OCI-LY1 (cell line): ENCODE measurements around the gene FAM53A.

Source experiments
- H2AFZ ChIP-seq: fragments of 200-600 bp; sonication (generic), shearing (Covaris generic); 2 replicates; pipeline ENCODE4 v1.6.0; 2014; ENCODE audit warnings: antibody characterized with exemption, mild to moderate bottlenecking, low read length
- H3F3A ChIP-seq: fragments of 200-600 bp; sonication (generic), shearing (Covaris generic); 2 replicates; pipeline ENCODE4 v1.6.0; 2014; ENCODE audit warnings: mild to moderate bottlenecking, antibody characterized with exemption, low read length, moderate library complexity; ENCODE audit not compliant: insufficient read depth
- H3K27ac ChIP-seq: fragments of 200-600 bp; sonication (generic); 2 replicates; pipeline ENCODE4 v1.5.1; 2014; ENCODE audit warnings: low read length, mixed run types, mild to moderate bottlenecking, low read depth; ENCODE audit not compliant: poor library complexity, severe bottlenecking
- H3K27me3 ChIP-seq: fragments of 200-600 bp; sonication (generic); 2 replicates; pipeline ENCODE4 v1.6.0; 2014; ENCODE audit warnings: antibody characterized with exemption, mild to moderate bottlenecking, low read length, moderate library complexity; ENCODE audit not compliant: insufficient read depth
- H3K36me3 ChIP-seq: fragments of 200-600 bp; sonication (generic); 2 replicates; pipeline ENCODE4 v1.6.1; 2014; ENCODE audit warnings: mild to moderate bottlenecking, antibody characterized with exemption, low read length, moderate library complexity, mixed read lengths; ENCODE audit not compliant: insufficient read depth
- H3K4me1 ChIP-seq: fragments of 200-600 bp; sonication (generic); 2 replicates; pipeline ENCODE4 v1.5.1; 2014; ENCODE audit warnings: mild to moderate bottlenecking, low read length, moderate library complexity; ENCODE audit not compliant: insufficient read depth, severe bottlenecking
- H3K4me2 ChIP-seq: fragments of 200-600 bp; sonication (generic), shearing (Covaris generic); 2 replicates; pipeline ENCODE4 v1.6.1; 2014; ENCODE audit warnings: low read length
- H3K4me3 ChIP-seq: fragments of 200-600 bp; sonication (generic); 2 replicates; pipeline ENCODE4 v1.5.1; 2014; ENCODE audit warnings: low read length, low read depth, mild to moderate bottlenecking, mixed read lengths; ENCODE audit not compliant: poor library complexity, severe bottlenecking
- H3K79me2 ChIP-seq: fragments of 200-600 bp; shearing (Covaris generic); 2 replicates; pipeline ENCODE4 v1.6.1; 2016; ENCODE audit warnings: mixed run types, low read length, mixed read lengths; ENCODE audit not compliant: insufficient read depth
- H3K9ac ChIP-seq: fragments of 200-600 bp; sonication (generic), shearing (Covaris generic); 2 replicates; pipeline ENCODE4 v1.6.1; 2014; ENCODE audit warnings: mild to moderate bottlenecking, low read length, mixed read lengths
- H3K9me2 ChIP-seq: fragments of 200-600 bp; sonication (generic), shearing (Covaris generic); 2 replicates; pipeline ENCODE4 v1.6.1; 2014; ENCODE audit warnings: low read depth, mild to moderate bottlenecking, low read length, mixed read lengths
- H3K9me3 ChIP-seq: fragments of 200-600 bp; shearing (Covaris generic); 2 replicates; pipeline ENCODE4 v1.6.1; 2014; ENCODE audit warnings: low read length, mixed read lengths
- H4K20me1 ChIP-seq: fragments of 200-600 bp; sonication (generic), shearing (Covaris generic); 2 replicates; pipeline ENCODE4 v1.6.0; 2016; ENCODE audit warnings: mild to moderate bottlenecking, low read length; ENCODE audit not compliant: insufficient read depth
- EZH2 ChIP-seq: fragments of 200-600 bp; sonication (generic), shearing (Covaris generic); IDR thresholded peaks from 2 replicates; pipeline ENCODE4 v1.8.0; 2017; ENCODE audit warnings: borderline replicate concordance, mixed run types, mild to moderate bottlenecking, antibody characterized with exemption, low read length, moderate library complexity, mixed read lengths
- TF ChIP-seq, protein P1 (sequence below): fragments of 200-600 bp; sonication (generic), shearing (Covaris generic); IDR thresholded peaks from 2 replicates; pipeline ENCODE4 v1.5.1; 2017; ENCODE audit warnings: mild to moderate bottlenecking, antibody characterized with exemption, low read length, moderate library complexity, mixed read lengths

FAM53A gene

DNA sequence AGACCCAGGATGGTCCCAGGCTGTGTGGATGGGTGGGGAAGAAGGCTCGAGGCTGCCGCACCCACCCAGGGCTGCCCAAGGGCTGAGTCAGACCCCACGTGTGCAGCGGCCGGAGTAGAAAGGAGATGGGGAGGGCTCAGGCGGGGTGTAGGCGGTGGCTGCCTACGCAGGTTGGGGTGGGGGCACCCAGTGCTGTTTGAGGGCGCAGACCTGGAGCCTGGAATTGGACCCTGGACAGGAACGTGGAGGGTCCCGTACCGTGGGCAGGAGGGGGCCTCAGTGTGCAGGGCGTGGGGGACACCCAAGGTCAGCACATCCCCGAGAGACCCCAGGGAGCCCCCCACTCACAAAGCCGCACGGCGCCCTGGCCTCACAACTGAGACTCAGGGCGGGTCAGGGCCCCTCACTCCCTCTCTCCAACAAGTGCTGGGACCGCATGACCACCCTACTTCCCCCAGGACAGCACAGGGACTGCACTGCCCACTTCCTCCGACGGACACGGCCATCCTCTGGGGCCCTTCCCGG is 79.9 kb downstream of the FAM53A start:
- no peaks in the 10 kb centered on the region for H3K4me1 ChIP-seq
- H3K79me2 ChIP-seq, result no peaks in the 10 kb centered on the region
- no peak overlapping the region for H3K4me3 ChIP-seq
- no peak overlapping the region for H3K27ac ChIP-seq
- no peaks in the 10 kb centered on the region for H3K9me2 ChIP-seq
- H3K4me2 ChIP-seq, result no peak overlapping the region
- no peak overlapping the region for H2AFZ ChIP-seq
- no peaks in the 10 kb centered on the region for H3K27me3 ChIP-seq
- TF ChIP-seq EZH2, result no peak
- TF ChIP-seq, protein P1, sequence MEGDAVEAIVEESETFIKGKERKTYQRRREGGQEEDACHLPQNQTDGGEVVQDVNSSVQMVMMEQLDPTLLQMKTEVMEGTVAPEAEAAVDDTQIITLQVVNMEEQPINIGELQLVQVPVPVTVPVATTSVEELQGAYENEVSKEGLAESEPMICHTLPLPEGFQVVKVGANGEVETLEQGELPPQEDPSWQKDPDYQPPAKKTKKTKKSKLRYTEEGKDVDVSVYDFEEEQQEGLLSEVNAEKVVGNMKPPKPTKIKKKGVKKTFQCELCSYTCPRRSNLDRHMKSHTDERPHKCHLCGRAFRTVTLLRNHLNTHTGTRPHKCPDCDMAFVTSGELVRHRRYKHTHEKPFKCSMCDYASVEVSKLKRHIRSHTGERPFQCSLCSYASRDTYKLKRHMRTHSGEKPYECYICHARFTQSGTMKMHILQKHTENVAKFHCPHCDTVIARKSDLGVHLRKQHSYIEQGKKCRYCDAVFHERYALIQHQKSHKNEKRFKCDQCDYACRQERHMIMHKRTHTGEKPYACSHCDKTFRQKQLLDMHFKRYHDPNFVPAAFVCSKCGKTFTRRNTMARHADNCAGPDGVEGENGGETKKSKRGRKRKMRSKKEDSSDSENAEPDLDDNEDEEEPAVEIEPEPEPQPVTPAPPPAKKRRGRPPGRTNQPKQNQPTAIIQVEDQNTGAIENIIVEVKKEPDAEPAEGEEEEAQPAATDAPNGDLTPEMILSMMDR, result no peak
- H3K9ac ChIP-seq, result no peak overlapping the region
- H3F3A ChIP-seq, result no peaks in the 10 kb centered on the region
- no peaks in the 10 kb centered on the region for H3K9me3 ChIP-seq
- no peaks in the 10 kb centered on the region for H4K20me1 ChIP-seq
- no peaks in the 10 kb centered on the region for H3K36me3 ChIP-seq

DNA sequence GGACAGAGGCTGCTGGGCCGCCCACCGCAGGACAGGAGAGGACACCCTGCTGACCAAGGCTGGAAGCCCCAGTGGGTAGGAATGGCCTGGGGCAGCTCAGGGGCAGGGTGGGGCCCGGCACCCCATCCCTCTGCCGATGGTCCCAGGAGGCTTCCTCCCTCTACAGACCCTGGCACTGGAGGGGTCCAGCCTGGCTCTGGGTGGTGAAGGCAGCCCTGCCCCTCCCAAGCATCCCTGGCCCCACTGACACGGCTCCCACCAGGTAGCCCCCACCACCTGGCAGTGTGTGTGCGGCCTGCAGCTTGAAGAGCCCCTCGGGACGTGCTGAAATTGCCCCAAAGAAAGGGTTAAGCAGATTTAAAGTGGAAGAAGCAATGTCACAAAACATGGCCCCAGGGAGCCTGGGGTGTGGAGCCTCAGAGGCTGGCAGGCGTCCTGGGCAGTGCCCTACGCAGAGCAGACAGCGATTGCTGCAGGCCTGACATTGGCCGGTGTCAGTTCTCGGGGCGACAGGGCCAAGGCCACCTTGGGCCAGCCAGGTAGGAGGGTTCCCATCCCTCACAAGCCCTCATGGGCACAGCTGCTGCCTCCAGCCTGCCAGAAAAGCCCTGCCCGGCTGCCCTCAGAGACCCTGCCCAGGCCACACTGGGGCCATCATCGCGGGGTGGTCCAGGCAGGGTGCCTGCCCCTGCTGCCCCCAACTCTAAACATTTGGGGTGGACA is 80.5 kb downstream of the FAM53A start:
- Histone ChIP-seq H3K4me3 (no peak overlapping the region), H3K79me2 (no peaks in the 10 kb centered on the region), H3K27me3 (no peaks in the 10 kb centered on the region), H2AFZ (no peak overlapping the region), H3K4me1 (no peaks in the 10 kb centered on the region), H3K9me2 (no peaks in the 10 kb centered on the region), H4K20me1 (no peaks in the 10 kb centered on the region), H3K36me3 (no peaks in the 10 kb centered on the region), H3K9ac (no peak overlapping the region), H3K9me3 (no peaks in the 10 kb centered on the region), H3K4me2 (no peak overlapping the region), H3K27ac (no peak overlapping the region), H3F3A (no peaks in the 10 kb centered on the region)
- TF ChIP-seq EZH2, result no peak

DNA sequence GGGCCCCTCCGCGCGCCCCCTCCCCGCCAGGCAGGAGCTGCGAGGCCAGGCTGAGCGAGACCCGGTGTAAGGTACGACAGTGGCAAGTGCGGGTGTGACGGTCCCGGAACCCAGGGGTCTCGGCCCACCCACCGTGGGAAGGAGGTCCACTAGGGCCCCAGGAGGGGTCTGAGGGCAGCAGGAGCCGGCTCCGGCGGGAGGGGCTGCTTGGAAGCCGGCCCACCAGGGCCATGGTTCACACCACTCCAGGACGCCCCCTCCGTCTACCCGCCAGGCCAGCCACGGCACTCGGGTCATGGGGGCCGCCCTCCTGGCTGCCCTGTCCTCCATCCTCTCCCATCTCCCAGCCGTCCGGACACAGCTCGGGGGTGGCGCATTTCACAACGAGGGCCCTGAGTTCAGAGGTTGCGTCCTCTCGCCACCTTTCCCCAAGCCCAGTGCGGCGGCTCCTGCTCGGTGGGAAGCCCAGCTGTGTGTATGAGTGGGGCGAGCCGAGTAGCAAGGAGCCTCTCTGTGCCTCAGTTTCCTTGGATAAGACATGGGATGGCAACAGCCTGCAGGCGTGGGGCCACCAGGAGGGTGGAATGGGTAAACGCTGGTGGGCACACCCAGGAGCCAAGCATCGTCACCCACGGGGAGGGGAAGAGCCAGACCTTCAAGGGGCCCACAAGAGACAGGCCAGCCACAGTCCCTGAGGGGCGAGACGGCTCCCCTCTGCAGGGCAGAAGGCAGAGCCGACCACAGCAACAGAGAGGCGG is 81.3 kb downstream of the FAM53A start:
- Histone ChIP-seq H3K4me1 (no peaks in the 10 kb centered on the region), H3K9me3 (no peaks in the 10 kb centered on the region), H3K4me2 (no peak overlapping the region), H3K4me3 (no peak overlapping the region), H3K9me2 (no peaks in the 10 kb centered on the region), H3K79me2 (no peaks in the 10 kb centered on the region), H3K9ac (no peak overlapping the region), H3K36me3 (no peaks in the 10 kb centered on the region), H3F3A (no peaks in the 10 kb centered on the region), H3K27me3 (no peaks in the 10 kb centered on the region), H4K20me1 (no peaks in the 10 kb centered on the region), H2AFZ (no peak overlapping the region), H3K27ac (no peak overlapping the region)
- TF ChIP-seq, protein P1, result no peak
